GF-D8 (cell line): ENCODE data around the gene PRAC2.

Experiments
- DNase-seq: peaks from one replicate; lab custom pipeline; 2025; lab: John Stamatoyannopoulos, UW

PRAC2 gene

GRCh38 chr17:48720266-48721008, 2.5 kb upstream of the PRAC2 start:
- no peak for DNase-seq

- no peak for DNase-seq
These were observed 2.0 kb upstream of the PRAC2 start for GRCh38 chr17:48721009-48721402.

GRCh38 chr17:48722201-48722907, 631 bp upstream of the PRAC2 start, which contains the start of gene PRAC1:
TSS of gene PRAC1 (minus strand) at chr17:48722518. CDS start at chr17:48722392, 126 bp downstream.
- no peak for DNase-seq

GRCh38 chr17:48723423-48724250, 652 bp downstream of the PRAC2 start:
- no peak for DNase-seq

- no peak for DNase-seq
These were observed 1.4 kb downstream of the PRAC2 start for GRCh38 chr17:48724251-48725003.

- DNase-seq: no peak
These were observed 2.0 kb downstream of the PRAC2 start for GRCh38 chr17:48725004-48725287.

- no peak for DNase-seq
These were observed 2.5 kb downstream of the PRAC2 start for GRCh38 chr17:48725288-48726064.

GRCh38 chr17:48726114-48726915, 3.3 kb downstream of the PRAC2 start:
- no peak for DNase-seq

- no peak for DNase-seq
These were observed 3.9 kb downstream of the PRAC2 start for GRCh38 chr17:48726916-48727286.

GRCh38 chr17:48727415-48728175, 4.6 kb downstream of the PRAC2 start:
- no peak for DNase-seq

- DNase-seq: no peak
These were observed 5.5 kb downstream of the PRAC2 start, which contains the start of gene HOXB13 for GRCh38 chr17:48728232-48729231. TSS of gene HOXB13 (minus strand) at chr17:48728750. CDS start at chr17:48728593, 157 bp downstream.

- no peak for DNase-seq
These were observed 6.6 kb downstream of the PRAC2 start for GRCh38 chr17:48729335-48730239.

GRCh38 chr17:48730240-48730550, 7.2 kb downstream of the PRAC2 start:
- DNase-seq: no peak

GRCh38 chr17:48731355-48731754, 8.4 kb downstream of the PRAC2 start:
- DNase-seq: no peak

- DNase-seq: no peak
These were observed 10.0 kb downstream of the PRAC2 start for GRCh38 chr17:48732688-48733629.

- DNase-seq: no peak
These were observed 10.8 kb downstream of the PRAC2 start for GRCh38 chr17:48733632-48734328.
